GM19035 (cell line): ENCODE data around the gene GRPEL1.

Experiments
- ATAC-seq: cut with Tn5 transposase; IDR thresholded peaks from one replicate; pipeline ENCODE4 v1.9.1; 2021; ENCODE audit not compliant: unreplicated experiment

GRPEL1 gene

GRCh38 chr4:7025040-7025602 is 42.7 kb downstream of the GRPEL1 start:
- ATAC-seq, result no peak

GRCh38 chr4:7024336-7024890 is 43.5 kb downstream of the GRPEL1 start:
- no peak for ATAC-seq

- ATAC-seq, result no peak
Measured at GRCh38 chr4:7023901-7024300, 44.0 kb downstream of the GRPEL1 start.

- no peak for ATAC-seq
Measured at GRCh38 chr4:7023486-7023885, 44.4 kb downstream of the GRPEL1 start.

DNA sequence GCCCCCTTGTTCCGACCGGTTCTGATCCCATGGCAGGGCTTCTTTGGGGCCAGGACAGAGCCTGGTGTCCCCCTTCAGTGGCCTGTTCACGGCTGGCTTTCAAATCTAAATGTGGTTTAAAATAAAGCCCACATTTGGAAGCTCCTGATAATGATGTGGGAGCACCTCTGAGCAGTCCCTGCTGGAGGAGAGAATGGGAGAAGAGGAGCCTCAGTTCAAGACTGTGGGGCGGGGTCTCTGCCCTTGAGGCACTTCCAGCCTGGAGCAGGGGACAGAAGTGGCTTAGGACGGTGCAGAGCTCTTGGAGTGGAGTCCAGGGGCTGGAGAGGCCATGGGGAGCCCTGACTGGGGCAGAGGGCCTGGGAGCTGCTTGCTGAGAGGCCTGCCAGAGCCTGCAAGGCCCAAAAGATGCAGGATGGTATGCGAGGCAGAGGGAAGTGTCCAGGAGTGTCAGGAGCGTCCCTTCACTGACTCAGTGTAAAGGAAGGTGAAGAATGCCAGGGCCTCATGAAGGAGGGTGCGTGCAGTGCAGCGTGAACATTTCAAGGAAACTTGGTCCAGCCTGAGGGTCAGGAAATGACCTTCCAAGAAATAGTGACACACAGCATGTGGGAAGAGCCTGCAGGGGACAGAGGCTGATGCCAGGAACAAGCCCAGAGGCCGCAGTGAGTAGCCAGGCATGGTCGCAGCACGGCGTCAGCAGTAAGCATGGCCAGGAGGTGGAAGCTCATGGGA is 45.8 kb downstream of the GRPEL1 start:
- ATAC-seq, result no peak

GRCh38 chr4:7021355-7021754 is 46.5 kb downstream of the GRPEL1 start:
- no peak for ATAC-seq

DNA sequence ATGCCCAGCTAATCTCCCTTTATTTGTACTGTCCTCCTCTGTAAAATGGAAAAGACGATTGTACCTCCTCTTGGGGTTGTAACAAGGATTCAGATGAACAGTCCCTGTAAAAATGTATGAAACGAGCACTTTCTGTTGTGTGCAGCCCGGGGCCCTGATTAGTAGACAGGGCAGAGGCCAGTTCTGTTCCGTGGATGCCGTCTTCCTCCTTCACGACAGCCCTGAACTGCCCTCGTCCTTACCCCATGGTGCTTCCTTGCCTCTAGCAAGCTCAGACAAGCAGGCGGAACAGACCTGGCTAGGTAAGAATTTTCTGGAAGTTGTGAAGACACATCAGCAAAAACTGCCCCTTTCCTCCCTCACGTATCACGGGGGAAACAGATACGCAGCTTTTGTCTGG is 47.0 kb downstream of the GRPEL1 start:
- no peak for ATAC-seq

DNA sequence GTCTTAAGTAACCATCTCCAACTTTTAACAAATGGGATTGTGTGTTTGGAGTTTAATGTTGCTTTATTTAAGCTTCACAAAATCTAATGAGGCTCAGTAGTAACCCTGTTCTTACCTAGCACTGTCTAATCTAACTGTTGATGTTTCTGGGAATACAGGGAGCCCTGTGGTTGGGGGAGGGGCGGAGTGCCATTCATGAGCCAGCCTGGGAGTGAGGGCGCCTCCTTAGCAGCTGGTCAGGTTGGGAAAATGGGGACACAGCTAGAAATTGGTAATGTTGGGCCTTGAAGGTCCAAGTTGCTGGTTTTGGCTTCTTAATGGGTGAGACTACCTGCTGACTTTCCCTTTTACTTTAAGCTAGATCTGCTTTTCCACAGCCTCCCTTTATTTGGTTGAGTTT is 47.6 kb downstream of the GRPEL1 start:
- ATAC-seq, result no peak

GRCh38 chr4:7019367-7019766 is 48.5 kb downstream of the GRPEL1 start:
- ATAC-seq, result no peak

DNA sequence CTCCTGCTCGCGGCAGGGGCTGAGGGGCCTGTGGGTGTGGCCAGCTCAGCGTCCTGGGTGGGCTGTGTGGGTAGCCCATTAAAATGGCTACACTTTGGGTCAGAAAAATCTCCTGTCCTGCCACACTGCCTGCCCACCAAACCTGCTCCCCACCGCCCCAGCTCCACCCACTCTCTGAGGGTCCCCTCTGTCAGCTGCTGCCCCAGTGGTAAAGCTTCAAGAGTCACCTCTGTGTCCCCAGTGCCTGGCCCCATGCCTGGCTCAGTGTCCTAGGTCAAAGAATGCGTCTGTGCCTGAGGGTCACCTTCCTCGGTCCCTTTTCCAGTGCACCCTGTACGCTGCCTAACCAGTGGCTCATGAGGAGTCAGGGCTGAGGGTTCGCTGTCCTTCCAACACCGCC is 49.6 kb downstream of the GRPEL1 start:
- no peak for ATAC-seq

DNA sequence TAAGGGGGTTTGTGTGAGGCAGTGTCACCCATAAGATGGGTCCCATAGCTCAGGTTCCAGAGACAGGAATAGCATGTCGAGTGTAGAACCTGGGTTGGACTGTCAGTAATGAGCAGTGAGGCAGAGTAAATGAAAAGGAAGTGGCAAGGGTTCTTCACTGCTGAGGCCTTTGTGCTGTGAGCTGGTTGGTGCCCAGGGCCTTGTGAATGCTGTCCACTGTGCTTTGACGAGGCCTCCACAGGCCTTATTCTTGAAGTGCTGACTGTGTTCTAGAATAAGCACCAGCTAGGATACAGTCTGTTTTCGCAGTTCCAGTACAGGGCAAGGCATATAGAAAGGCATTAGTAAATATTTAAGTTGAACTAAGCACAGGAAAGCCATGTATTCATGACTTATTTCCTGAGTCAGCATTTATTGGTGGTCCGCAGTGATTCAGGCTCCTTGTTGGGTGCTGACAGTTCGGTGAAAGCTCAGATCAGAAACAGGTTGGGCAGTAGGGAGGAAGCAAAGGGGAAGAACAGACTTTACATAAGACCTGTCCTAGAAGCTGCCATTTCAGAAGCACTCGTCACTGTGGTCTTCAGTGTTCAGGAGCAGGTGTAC is 50.3 kb downstream of the GRPEL1 start:
- ATAC-seq, result no peak

- ATAC-seq, result no peak
Measured at GRCh38 chr4:7016512-7016911, 51.4 kb downstream of the GRPEL1 start.

DNA sequence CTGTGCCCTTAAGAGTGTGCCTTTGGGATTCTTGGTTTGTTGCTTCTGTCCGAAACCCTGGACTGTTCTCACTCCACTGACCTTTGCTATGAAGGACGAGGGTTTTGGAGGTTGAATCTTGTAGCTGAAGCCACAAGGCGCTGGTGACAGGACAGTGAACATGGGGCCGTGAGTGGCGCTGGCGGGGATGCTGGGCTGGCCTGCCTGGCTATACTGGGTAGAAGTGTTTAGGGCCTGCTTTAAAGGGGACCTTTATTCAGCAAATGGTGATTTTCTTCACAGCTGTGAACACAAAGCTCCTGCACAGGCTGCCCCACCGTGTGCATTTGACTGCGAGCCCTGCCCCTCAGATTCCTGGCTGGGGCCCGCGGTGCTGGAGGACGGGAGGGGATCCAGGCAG is 51.8 kb downstream of the GRPEL1 start:
- ATAC-seq, result no peak

- no peak for ATAC-seq
Measured at GRCh38 chr4:7015383-7016035, 52.4 kb downstream of the GRPEL1 start.

GRCh38 chr4:7014815-7015214 is 53.0 kb downstream of the GRPEL1 start:
- no peak for ATAC-seq

DNA sequence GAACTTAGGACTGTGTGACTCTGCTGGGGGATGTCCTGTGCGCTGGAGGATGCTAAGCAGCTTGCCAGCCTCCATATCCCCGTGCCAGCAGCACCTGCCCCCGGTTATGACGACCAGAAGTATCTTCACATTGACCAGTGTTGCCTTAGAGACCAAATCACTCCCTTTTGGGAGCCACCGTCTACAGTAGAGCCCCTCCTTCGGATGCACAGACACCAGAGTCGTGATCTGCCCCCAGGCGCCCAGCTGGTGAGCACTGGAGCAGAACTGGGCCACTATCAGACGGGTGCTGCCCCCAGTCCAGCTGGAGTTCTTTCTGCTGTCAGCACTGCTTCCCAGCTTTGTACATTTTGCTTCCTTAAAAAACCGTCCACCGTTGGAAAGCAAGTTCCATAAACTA is 54.7 kb downstream of the GRPEL1 start:
- no peak for ATAC-seq

- no peak for ATAC-seq
Measured at GRCh38 chr4:7009564-7009963, 58.3 kb downstream of the GRPEL1 start.
